CD14-positive monocyte (primary cell): ENCODE measurements around the gene RERE. TPM values are rescaled to one million over a fixed set of nuclear protein-coding genes. Genes with fewer than 3 reads are reported as not detected.

ENCODE experiments used
- DNase-seq, 3 donors: peaks; one replicate each; pipeline ENCODE4 v3.0.0-alpha.2; 2011 to 2022
- H2AFZ ChIP-seq: 2 replicates; pipeline ENCODE4 v1.6.0; 2012; ENCODE audit warnings: mild to moderate bottlenecking, low read depth, low read length, inconsistent platforms; ENCODE audit not compliant: insufficient read depth, poor library complexity, severe bottlenecking
- H3K27ac ChIP-seq, 2 donors: 1 replicate in 1 of 2; 2 replicates in 1 of 2; pipeline ENCODE4 v1.5.1; 2012 to 2013; ENCODE audit warnings: low read length in 2 of 2, control low read depth in 1 of 2, inconsistent platforms in 1 of 2, low read depth in 1 of 2, mild to moderate bottlenecking in 1 of 2
- H3K27me3 ChIP-seq, 2 donors: one replicate each; pipeline versions ENCODE4 v1.6.0 to v1.6.1; 2011 to 2013; ENCODE audit warnings: low read length in 2 of 2; ENCODE audit not compliant: control insufficient read depth in 2 of 2, insufficient read depth in 2 of 2
- H3K36me3 ChIP-seq, 2 donors: replicated peaks in 1 of 2; 1 replicate in 1 of 2; 2 replicates in 1 of 2; pipeline versions ENCODE4 v1.5.1 to v1.6.1; 2012 to 2013; ENCODE audit warnings: low read length in 2 of 2, control low read depth in 1 of 2, inconsistent platforms in 1 of 2, mild to moderate bottlenecking in 1 of 2; ENCODE audit not compliant: insufficient read depth in 2 of 2, control insufficient read depth in 1 of 2
- H3K4me1 ChIP-seq, 2 donors: 1 replicate in 1 of 2; 2 replicates in 1 of 2; pipeline versions ENCODE4 v1.5.1 to v1.6.1; 2012 to 2013; ENCODE audit warnings: low read length in 2 of 2, control low read depth in 1 of 2, inconsistent platforms in 1 of 2, mild to moderate bottlenecking in 1 of 2, moderate library complexity in 1 of 2; ENCODE audit not compliant: insufficient read depth in 2 of 2, control insufficient read depth in 1 of 2
- H3K4me2 ChIP-seq: replicated peaks from 2 replicates; pipeline ENCODE3; 2012; ENCODE audit warnings: low read length, moderate library complexity, mild to moderate bottlenecking; ENCODE audit not compliant: poor library complexity, severe bottlenecking; ENCODE audit errors: extremely low read depth
- H3K4me3 ChIP-seq, 3 experiments: fragments of 200-600 bp in 1 of 3; sonication (generic) in 1 of 3; replicated peaks in 1 of 3; 1 replicate in 2 of 3; 2 replicates in 1 of 3; pipeline ENCODE4 v1.5.1; 2011 to 2013; ENCODE audit warnings: low read length in 3 of 3, mild to moderate bottlenecking in 3 of 3, control low read depth in 2 of 3, low read depth in 2 of 3, inconsistent platforms in 1 of 3, moderate library complexity in 1 of 3
- H3K79me2 ChIP-seq: 2 replicates; pipeline ENCODE4 v1.6.0; 2012; ENCODE audit warnings: mild to moderate bottlenecking, control low read depth, inconsistent platforms, low read length, moderate library complexity; ENCODE audit not compliant: insufficient read depth
- H3K9ac ChIP-seq: 2 replicates; pipeline ENCODE4 v1.6.0; 2017; ENCODE audit warnings: low read length, mild to moderate bottlenecking; ENCODE audit not compliant: insufficient read depth, poor library complexity, severe bottlenecking
- H3K9me3 ChIP-seq, 2 donors: replicated peaks in 1 of 2; 1 replicate in 1 of 2; 2 replicates in 1 of 2; pipeline versions ENCODE4 v1.5.1 to v1.6.1; 2012 to 2013; ENCODE audit warnings: low read length in 2 of 2, control low read depth in 1 of 2; ENCODE audit not compliant: control insufficient read depth in 1 of 2, insufficient read depth in 1 of 2
- H4K20me1 ChIP-seq: 2 replicates; pipeline ENCODE4 v1.6.0; 2012; ENCODE audit warnings: mild to moderate bottlenecking, low read length, control low read depth, moderate library complexity; ENCODE audit not compliant: insufficient read depth
- H3K27ac Mint-ChIP-seq, 7 donors: one replicate each; pipeline ENCODE4 v1.8.0; 2020; ENCODE audit warnings: mild to moderate bottlenecking in 7 of 7, mixed read lengths in 7 of 7, moderate library complexity in 6 of 7, inconsistent platforms in 2 of 7
- H3K27me3 Mint-ChIP-seq, 3 donors: one replicate each; pipeline ENCODE4 v1.8.0; 2021 to 2022; ENCODE audit warnings: low read depth in 3 of 3, mild to moderate bottlenecking in 3 of 3, mixed read lengths in 3 of 3, moderate library complexity in 3 of 3, inconsistent platforms in 1 of 3
- H3K36me3 Mint-ChIP-seq, 2 donors: one replicate each; pipeline ENCODE4 v1.8.0; 2020; ENCODE audit warnings: mixed read lengths in 2 of 2, inconsistent platforms in 1 of 2, mild to moderate bottlenecking in 1 of 2
- H3K4me1 Mint-ChIP-seq: one replicate; pipeline ENCODE4 v1.8.0; 2020; ENCODE audit warnings: mild to moderate bottlenecking, mixed read lengths
- H3K4me3 Mint-ChIP-seq, 2 donors: one replicate each; pipeline ENCODE4 v1.8.0; 2020; ENCODE audit warnings: mild to moderate bottlenecking in 2 of 2, mixed read lengths in 2 of 2, moderate library complexity in 1 of 2
- H3K9me3 Mint-ChIP-seq, 7 donors: one replicate each; pipeline ENCODE4 v1.8.0; 2020 to 2022; ENCODE audit warnings: mixed read lengths in 7 of 7, mild to moderate bottlenecking in 6 of 7, moderate library complexity in 6 of 7, inconsistent platforms in 2 of 7
- CTCF ChIP-seq: fragments of 200-600 bp; IDR thresholded peaks from one replicate; pipeline ENCODE4 v1.8.0; 2022; ENCODE audit warnings: antibody characterized with exemption, mild to moderate bottlenecking
- WGBS: methylation state at CpG from one replicate; pipeline ENCODE4 v1.1.5; 2013; ENCODE audit warnings: missing lambda C conversion rate; ENCODE audit not compliant: insufficient coverage; 5-methylcytosine and 5-hydroxymethylcytosine counted together
- intact Hi-C, 2 donors: fragments of 100-400 bp; cut with micrococcal nuclease; formaldehyde crosslinking; loops; one replicate each; pipeline versions ENCODE4 v1.15.0 to v1.15.1; 2023
- polyA plus RNA-seq, 3 donors: library from polyadenylated mRNA; depleted of rRNA in 1 of 3; unstranded in 2 of 3; stranded (reverse) in 1 of 3; fragments of 300-500 nt in 2 of 3; fragments of >200 nt in 1 of 3; fragmentation: Illumina TruSeq in 2 of 3; gene quantifications; 1 replicate in 2 of 3; 2 replicates in 1 of 3; pipeline ENCODE4 v1.2.3, GENCODE V29; 2012 to 2021

The RERE gene
- polyA plus RNA-seq, 3 donors = 1.2 to 19.4 (median 3.8) TPM

DNA sequence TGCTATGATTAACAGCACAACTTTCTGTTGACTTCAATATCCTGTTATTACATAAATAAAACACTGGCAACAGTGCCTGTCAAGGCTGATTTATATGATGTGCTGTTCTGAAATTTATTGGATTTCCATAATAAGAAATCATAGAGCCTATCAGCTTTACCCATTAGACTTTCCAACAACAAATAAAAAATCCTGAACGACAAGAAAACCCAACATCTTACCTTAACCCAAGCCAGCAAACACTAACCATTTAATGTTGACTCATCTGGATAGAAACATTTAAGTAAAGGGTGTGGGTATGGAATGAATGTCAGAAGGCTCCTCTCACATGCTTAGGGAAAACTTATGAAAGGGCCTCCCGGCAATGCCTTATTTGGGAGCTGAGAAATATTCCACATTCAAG lies 334.5 kb downstream of the RERE start:
- no peak overlapping the region for H3K27ac Mint-ChIP-seq
- no peak overlapping the region for H3K4me3 Mint-ChIP-seq
- Histone ChIP-seq H3K27ac (no peak overlapping the region), H3K79me2 (no peaks in the 10 kb centered on the region), H2AFZ (no peak overlapping the region), H3K4me1 (peaks cover 0 to 7% of the 10 kb centered on the region in 2 donors), H3K9me3 (no peaks in the 10 kb centered on the region), H3K9ac (no peak overlapping the region), H3K4me3 (no peak overlapping the region), H3K27me3 (no peaks in the 10 kb centered on the region), H4K20me1 (no peaks in the 10 kb centered on the region), H3K4me2 (no peak overlapping the region), H3K36me3 (peaks cover 0 to 5% of the 10 kb centered on the region in 2 donors)
- peaks cover 4 to 5% of the 10 kb centered on the region in 2 donors for H3K36me3 Mint-ChIP-seq
- DNase-seq = no peak
- no CpG with 5 or more reads among the region's 2 CpGs for WGBS
- peaks cover 0 to 1% (median 0%) of the 10 kb centered on the region in 3 donors for H3K27me3 Mint-ChIP-seq
- TF ChIP-seq CTCF = no peak
- H3K9me3 Mint-ChIP-seq = no peaks in the 10 kb centered on the region
- H3K4me1 Mint-ChIP-seq = peaks cover 20% of the 10 kb centered on the region
- intact Hi-C loops = no loop called here

GRCh38 chr1:8481650-8482380 lies 335.6 kb downstream of the RERE start:
- H3K27ac Mint-ChIP-seq = no peak overlapping the region
- Histone ChIP-seq H4K20me1 (no peaks in the 10 kb centered on the region), H3K9ac (no peak overlapping the region)

More at GRCh38 chr1:8481650-8482380, 335.6 kb downstream of the RERE start:
- Mint-ChIP-seq H3K36me3 (peaks cover 4 to 5% of the 10 kb centered on the region in 2 donors), H3K4me1 (peaks cover 21% of the 10 kb centered on the region), H3K4me3 (no peak overlapping the region), H3K27me3 (peaks cover 0 to 1% (median 0%) of the 10 kb centered on the region in 3 donors), H3K9me3 (no peaks in the 10 kb centered on the region)
- Histone ChIP-seq H3K27ac (no peak overlapping the region), H3K4me2 (no peak overlapping the region), H3K9me3 (no peaks in the 10 kb centered on the region), H3K36me3 (peaks cover 0 to 5% of the 10 kb centered on the region in 2 donors), H3K79me2 (no peaks in the 10 kb centered on the region), H3K4me3 (no peak overlapping the region), H3K4me1 (peaks cover 0 to 9% of the 10 kb centered on the region in 2 donors), H3K27me3 (no peaks in the 10 kb centered on the region), H2AFZ (no peak overlapping the region)
- no CpG with 5 or more reads among the region's 2 CpGs for WGBS
- intact Hi-C loops = no loop called here
- no peak for TF ChIP-seq CTCF
- no peak for DNase-seq
